Fibroblast of lung (primary cell): ENCODE data around the gene ASB15.

ENCODE experiments used
- CTCF ChIP-seq, 2 donors: IDR thresholded peaks in 1 of 2; conservative IDR thresholded peaks in 1 of 2; 1 replicate in 1 of 2; 2 replicates in 1 of 2; pipeline ENCODE4 v1.5.1; 2011 to 2012; ENCODE audit warnings: low read length in 2 of 2, control low read depth in 1 of 2, inconsistent platforms in 1 of 2, low read depth in 1 of 2, mild to moderate bottlenecking in 1 of 2
- EZH2 ChIP-seq: IDR thresholded peaks from 2 replicates; pipeline ENCODE4 v1.5.1; 2012; ENCODE audit warnings: low read length, control low read depth, mild to moderate bottlenecking; ENCODE audit errors: missing control alignments

DNA sequence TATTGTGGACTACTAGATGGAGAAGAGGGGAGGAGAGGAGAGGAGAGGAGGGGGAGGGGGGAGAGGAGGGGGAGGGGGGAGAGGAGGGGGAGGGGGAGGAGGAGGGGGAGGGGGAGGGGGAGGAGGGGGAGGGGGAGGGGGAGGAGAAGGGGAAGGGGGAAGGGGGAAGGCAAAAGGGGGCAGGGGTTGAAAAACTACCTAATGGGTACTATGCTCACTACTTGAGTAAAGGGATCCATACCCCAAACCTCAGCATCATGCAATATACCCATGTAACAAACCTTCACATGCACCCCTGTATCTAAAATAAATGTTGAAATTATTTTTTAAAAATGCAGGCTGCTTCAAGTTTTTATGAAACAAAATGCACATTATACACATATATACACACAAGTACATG, 39.0 kb downstream of the ASB15 start:
- TF ChIP-seq EZH2 (no peak), CTCF (conservative IDR thresholded peaks at IDR 0.05 in 1 of 2, IDR thresholded peaks at IDR 0.05 in 1 of 2; ENCODE audit: low read depth in 1 of 2, low read length in 2 of 2) (no peak)
